ENCODE measurements around the gene CLTA.
"Not testable (repeated sequence)": the region's sequence is repeated elsewhere in the genome, so short reads cannot be mapped to it uniquely, and the experiment has no call there.

The CLTA gene

GRCh38 chr9:36158917-36159316 lies 31.8 kb upstream of the CLTA start:
- DNase-seq, result no peak

- not testable (repeated sequence) for DNase-seq
Measured at GRCh38 chr9:36159509-36159908, 31.2 kb upstream of the CLTA start.

GRCh38 chr9:36160126-36160525 lies 30.6 kb upstream of the CLTA start:
- not testable (repeated sequence) for DNase-seq

DNA sequence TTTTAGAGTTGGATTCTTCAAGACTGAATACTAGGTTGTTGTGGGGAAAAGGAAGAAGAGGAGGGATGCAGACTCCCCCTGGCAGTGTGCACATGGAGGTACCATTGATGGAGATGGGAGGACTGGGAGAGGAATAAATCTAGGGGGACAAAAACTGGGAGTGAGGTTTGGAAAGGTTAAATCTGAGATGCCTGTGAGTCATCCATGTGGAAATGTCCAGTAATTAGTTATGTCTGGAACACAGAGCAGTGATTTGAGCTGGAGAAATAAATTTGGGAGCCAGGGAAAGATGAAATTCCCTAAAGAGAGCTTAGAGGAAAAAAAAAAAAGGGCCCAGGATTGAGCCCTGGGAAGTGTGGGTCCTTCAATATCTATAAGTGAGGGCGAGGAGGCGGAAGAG lies 29.5 kb upstream of the CLTA start:
- no peak for DNase-seq

DNA sequence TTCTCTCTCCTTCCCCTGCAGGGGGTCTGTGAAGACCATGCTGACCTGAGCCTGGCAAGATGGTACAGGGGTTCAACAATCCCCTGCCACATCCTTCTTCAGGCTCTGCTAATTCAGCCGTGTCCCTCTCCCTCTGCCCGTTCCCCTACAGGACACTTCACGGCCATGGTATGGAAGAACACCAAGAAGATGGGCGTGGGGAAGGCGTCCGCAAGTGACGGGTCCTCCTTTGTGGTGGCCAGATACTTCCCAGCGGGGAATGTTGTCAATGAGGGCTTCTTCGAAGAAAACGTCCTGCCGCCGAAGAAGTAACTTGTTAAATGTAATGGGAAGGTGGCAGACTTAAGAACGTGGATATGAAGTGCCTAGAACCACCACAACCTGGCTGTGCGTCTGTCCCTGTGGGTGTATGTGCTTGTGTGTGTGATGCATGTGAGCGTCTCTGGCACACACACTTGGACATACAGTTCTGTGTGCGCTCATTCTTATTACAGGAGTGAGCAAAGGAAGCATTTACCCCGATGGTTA lies 28.4 kb upstream of the CLTA start:
- DNase-seq, result no peak

DNA sequence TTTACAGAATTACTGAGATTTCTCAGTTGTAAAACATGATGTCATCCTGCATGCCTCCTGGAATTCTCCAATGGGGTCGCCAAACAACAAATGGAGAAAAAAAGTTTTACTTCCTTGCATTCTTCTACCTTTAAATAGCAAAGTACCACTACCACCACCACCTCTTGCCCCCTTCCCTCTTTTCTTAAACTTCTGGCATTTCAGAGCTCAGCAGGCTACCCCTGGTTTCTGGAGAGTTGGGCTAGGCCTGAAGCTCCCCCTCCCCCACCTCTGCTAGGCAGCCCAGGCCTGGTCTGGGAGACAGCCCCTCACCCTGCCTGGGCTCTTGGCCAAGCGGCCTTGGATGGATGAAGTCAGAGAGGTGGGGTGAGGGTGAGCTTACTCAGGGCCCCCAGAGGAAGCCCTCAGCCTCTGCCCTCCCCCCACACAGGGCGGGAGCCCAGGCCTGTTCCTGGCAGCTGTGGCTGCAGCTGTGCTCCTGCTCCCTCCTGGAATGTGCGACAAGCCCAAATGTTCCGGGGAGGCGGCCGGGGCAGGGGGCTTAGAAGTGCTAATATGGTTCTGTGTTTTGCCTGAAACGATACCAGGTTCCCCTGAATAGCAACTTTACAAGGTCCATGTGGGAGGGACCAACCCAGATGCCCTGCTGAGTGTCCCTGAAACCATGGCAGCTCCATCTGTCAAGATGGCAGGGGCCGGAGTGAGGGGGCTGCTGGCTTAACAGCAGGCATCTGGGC lies 27.5 kb upstream of the CLTA start:
- DNase-seq, result peak; percentile 53

- no peak for DNase-seq
Measured at GRCh38 chr9:36163786-36164170, 26.9 kb upstream of the CLTA start.

- no peak for DNase-seq
Measured at GRCh38 chr9:36164372-36164771, 26.3 kb upstream of the CLTA start.

DNA sequence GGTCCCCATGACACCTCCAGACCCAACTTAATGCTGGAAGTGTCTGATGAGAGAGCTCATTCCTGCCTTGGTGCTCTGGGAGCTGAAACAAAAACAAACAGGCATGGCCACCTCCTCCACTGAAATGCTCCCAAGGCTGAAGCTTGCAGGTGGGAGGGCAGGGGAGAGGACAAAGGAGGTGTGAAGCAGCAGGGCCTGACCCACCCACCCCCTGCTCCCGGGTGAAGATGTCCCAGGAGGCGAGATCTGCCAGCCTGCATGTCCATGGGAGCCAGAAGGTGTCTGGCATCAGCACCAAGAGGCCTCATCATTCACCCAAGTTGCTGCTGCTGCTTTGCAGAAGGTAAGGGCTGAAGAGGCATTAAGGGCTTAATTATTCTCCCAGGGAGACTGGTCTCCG lies 25.7 kb upstream of the CLTA start:
- DNase-seq, result no peak

DNA sequence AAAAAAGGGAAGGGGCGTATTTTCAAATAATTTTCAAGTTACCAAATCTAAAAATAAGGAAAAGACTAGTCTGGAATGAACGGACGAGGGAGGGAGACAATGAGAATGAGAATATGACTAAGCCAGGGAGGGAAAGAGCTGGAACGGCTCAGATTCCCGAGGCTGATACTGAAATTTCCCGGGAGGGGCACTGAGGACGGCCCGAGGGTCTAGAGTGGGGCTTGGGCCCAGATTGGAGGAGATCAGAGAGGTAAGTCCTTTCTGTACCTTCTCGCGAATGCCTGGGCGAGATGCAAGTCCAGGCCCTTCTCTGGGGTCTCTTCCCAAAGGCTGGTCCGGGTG lies 24.9 kb upstream of the CLTA start:
- DNase-seq, result no peak

- peak; percentile 31 for DNase-seq
Measured at GRCh38 chr9:36166168-36166927, 24.4 kb upstream of the CLTA start.

DNA sequence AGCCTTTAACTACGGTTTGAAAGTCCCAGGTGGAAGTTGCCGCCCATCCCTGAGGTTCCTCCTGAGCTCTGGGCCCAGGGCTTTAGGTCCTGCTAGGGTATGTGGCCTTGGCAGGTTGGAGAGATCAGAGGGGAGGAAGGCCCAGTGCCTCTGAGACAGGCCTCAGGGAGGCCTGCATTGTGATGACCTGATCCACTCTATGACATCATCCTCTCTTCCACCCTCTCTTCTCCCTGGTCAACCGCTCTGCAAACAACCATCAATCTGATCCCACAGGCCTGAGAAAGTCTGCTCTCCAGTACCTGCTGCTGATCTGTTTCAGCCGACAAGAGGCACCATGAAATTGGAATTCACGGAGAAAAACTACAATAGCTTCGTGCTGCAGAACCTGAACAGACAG lies 21.6 kb upstream of the CLTA start, which contains the start of gene CCIN:
Gene CCIN, plus strand, starts transcription at position 223 of the 400 bp plus-strand sequence. Its CDS starts 115 bp downstream, at position 338.
- no peak for DNase-seq

GRCh38 chr9:36169708-36170107 lies 21.0 kb upstream of the CLTA start:
- DNase-seq, result no peak

GRCh38 chr9:36170531-36170930 lies 20.2 kb upstream of the CLTA start:
- DNase-seq, result no peak

- DNase-seq, result no peak
Measured at GRCh38 chr9:36173861-36174260, 16.9 kb upstream of the CLTA start.

DNA sequence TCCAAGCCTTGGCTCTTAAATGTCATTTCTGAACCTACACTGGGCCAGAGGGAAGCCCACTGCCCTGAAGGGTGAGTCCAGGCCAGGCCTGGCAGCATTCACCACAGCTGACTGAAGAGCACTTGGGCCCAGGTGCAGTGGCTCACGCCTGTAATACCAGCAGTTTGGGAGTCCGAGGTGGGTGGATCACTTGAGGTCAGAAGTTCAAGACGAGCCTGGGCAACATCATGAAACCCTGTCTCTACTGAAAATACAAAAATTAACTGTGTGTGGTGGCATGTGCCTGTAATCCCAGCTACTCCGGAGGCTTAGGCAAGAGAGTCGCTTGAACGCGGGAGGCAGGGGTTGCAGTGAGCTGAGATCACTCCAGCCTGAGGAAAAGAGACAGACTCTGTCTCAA lies 16.4 kb upstream of the CLTA start:
- DNase-seq, result no peak

GRCh38 chr9:36174731-36175130 lies 16.0 kb upstream of the CLTA start:
- no peak for DNase-seq

DNA sequence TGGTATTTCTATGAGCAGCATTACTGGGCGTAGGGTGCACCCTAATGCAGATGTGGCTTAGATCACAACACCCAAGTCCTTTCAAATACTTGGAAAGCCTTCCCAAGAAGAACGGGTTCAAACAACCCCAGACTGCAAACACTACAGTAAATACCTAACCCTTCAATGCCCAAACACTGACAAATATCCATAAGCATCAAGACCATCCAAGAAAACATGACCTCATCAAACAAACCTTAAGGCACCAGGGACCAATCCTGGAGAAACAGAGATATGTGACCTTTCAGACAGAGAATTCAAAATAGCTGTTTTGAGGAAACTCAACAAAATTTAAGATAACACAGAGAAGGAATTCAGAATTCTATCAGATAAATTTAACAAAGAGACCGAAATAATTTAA lies 15.5 kb upstream of the CLTA start:
- DNase-seq, result not testable (repeated sequence)

DNA sequence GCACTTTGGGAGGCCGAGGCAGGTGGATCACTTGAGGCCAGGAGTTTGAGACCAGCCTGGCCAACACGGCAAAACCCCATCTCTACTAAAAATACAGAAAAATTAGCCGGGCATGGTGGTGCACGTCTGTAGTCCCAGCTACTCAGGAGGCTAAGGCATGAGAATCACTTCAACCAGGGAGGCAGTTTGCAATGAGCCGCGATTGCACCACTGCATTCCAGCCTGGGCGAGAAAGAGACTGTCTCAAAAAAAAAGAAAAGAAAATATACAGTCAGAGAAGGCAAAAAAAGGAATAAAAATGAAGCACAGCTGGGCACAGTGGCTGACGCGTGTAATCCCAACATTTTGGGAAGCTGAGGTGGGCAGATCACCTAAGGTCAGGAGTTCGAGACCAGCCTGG lies 14.2 kb upstream of the CLTA start:
- DNase-seq, result not testable (repeated sequence)

GRCh38 chr9:36177571-36177970 lies 13.2 kb upstream of the CLTA start:
- no peak for DNase-seq

DNA sequence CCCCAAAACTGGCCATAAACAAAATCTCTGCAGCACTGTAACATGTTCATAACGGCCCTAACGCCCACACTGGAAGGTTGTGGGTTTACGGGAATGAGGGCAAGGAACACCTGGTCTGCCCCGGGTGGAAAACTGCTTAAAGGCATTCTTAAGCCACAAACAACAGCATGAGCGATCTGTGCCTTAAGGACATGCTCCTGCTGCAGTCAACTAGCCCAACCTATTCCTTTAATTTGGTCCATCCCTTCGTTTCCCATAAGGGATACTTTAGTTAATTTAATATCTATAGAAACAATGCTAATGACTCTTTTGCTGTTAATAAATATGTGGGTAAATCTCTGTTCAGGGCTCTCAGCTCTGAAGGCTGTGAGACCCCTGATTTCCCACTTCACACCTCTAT lies 10.5 kb upstream of the CLTA start:
- DNase-seq, result not testable (repeated sequence)

DNA sequence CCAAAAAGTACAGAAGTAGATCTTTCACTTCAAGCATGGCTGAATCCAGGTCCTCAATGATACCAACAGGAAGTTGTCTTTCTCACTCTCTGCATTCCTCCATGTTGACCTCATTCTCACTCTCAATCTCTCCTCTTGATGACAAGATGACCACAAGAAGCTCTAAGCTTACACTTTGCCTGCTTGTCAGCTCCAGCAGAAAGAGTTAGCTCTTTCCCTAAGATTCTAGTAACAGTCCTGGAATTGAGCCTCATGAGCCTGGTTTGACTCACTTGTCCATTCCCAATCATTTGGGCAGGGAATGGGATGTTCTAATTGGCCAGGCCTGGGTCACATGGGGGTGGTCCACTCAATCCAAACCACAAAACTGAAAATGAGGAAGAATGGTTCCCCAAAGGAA lies 3.3 kb upstream of the CLTA start:
- no peak for DNase-seq

- no peak for DNase-seq
Measured at GRCh38 chr9:36188212-36188611, 2.5 kb upstream of the CLTA start.

GRCh38 chr9:36189976-36190375 lies 745 bp upstream of the CLTA start:
- DNase-seq, result no peak

All from DMS79 (cell line).